Endothelial cell of umbilical vein (primary cell): ENCODE data around the gene VEZT. TPM values are rescaled to one million over a fixed set of nuclear protein-coding genes. Genes with fewer than 3 reads are reported as not detected.

Experiments
- BruUV-seq: library from RNA; stranded (reverse); fragments of 400-500 nt; replicated peaks from 2 replicates; lab custom pipeline; 2021; lab: Mats Ljungman, UMichigan
- CTCF ChIA-PET: fragments of 300-600, 350-600 bp; sonication (Branson Sonifier 250); formaldehyde crosslinking; loops from one replicate; lab custom pipeline; 2021; ENCODE audit warnings: antibody characterized with exemption, inconsistent platforms; lab: Charles Lee
- POLR2A ChIA-PET: fragments of 300-600, 350-600 bp; sonication (Branson Sonifier 250); formaldehyde crosslinking; loops from one replicate; lab custom pipeline; 2021; ENCODE audit warnings: antibody characterized with exemption, inconsistent platforms; lab: Charles Lee
- DNase-seq: peaks from one replicate; pipeline ENCODE4 v3.0.0-alpha.2; 2011; ENCODE audit warnings: low read depth, low spot score
- FAIRE-seq: peaks from 2 replicates; lab custom pipeline; 2011; peaks lifted over from hg19 to GRCh38; lab: Jason Lieb, UNC
- H2AFZ ChIP-seq: 2 replicates; pipeline ENCODE4 v1.6.0; 2012; ENCODE audit warnings: low read depth, low read length, control low read depth, inconsistent platforms
- H3K27ac ChIP-seq: 2 replicates; pipeline ENCODE4 v1.5.1; 2011; ENCODE audit warnings: low read depth, mild to moderate bottlenecking, control low read depth, low read length, moderate library complexity; ENCODE audit not compliant: insufficient read depth
- H3K27me3 ChIP-seq, 2 experiments: 2 replicates each; pipeline versions ENCODE4 v1.6.0 to v1.6.1; 2011; ENCODE audit warnings: low read length in 2 of 2, mixed read lengths in 1 of 2; ENCODE audit not compliant: control insufficient read depth in 2 of 2, insufficient read depth in 2 of 2
- H3K36me3 ChIP-seq, 2 experiments: 2 replicates in 1 of 2; 3 replicates in 1 of 2; pipeline ENCODE4 v1.5.1; 2011; ENCODE audit warnings: low read length in 2 of 2, mild to moderate bottlenecking in 1 of 2, moderate library complexity in 1 of 2; ENCODE audit not compliant: control insufficient read depth in 2 of 2, insufficient read depth in 2 of 2; ENCODE audit errors: extremely low read depth in 1 of 2
- H3K4me1 ChIP-seq: 3 replicates; pipeline ENCODE4 v1.5.1; 2011; ENCODE audit warnings: mild to moderate bottlenecking, low read length; ENCODE audit not compliant: control insufficient read depth, insufficient read depth; ENCODE audit errors: extremely low read depth
- H3K4me2 ChIP-seq: 2 replicates; pipeline ENCODE4 v1.6.1; 2011; ENCODE audit warnings: low read length, control low read depth, mixed read lengths; ENCODE audit not compliant: insufficient read depth
- H3K4me3 ChIP-seq, 3 experiments: fragments of 200-600 bp in 1 of 3; sonication (generic), shearing (Covaris generic) in 1 of 3; replicated peaks in 1 of 3; 2 replicates each; pipeline ENCODE4 v1.5.1; 2011 to 2016; ENCODE audit warnings: control low read depth in 3 of 3, low read length in 3 of 3, mild to moderate bottlenecking in 2 of 3, inconsistent platforms in 1 of 3, low read depth in 1 of 3, moderate library complexity in 1 of 3; ENCODE audit not compliant: insufficient read depth in 1 of 3
- H3K79me2 ChIP-seq: 2 replicates; pipeline ENCODE4 v1.6.0; 2012; ENCODE audit warnings: low read length, inconsistent platforms; ENCODE audit not compliant: control insufficient read depth, insufficient read depth
- H3K9ac ChIP-seq: replicated peaks from 2 replicates; pipeline ENCODE3; 2011; ENCODE audit warnings: low read length, control low read depth; ENCODE audit not compliant: insufficient read depth; ENCODE audit errors: extremely low read depth
- H3K9me1 ChIP-seq: replicated peaks from 3 replicates; pipeline ENCODE4 v1.6.0; 2011; ENCODE audit warnings: mild to moderate bottlenecking, low read length; ENCODE audit not compliant: control insufficient read depth, insufficient read depth; ENCODE audit errors: extremely low read depth
- H3K9me3 ChIP-seq: replicated peaks from 2 replicates; pipeline ENCODE4 v1.5.1; 2012; ENCODE audit warnings: low read length, inconsistent platforms; ENCODE audit not compliant: control insufficient read depth, insufficient read depth
- H4K20me1 ChIP-seq: replicated peaks from 2 replicates; pipeline ENCODE3; 2011; ENCODE audit warnings: mild to moderate bottlenecking, low read length; ENCODE audit not compliant: control insufficient read depth, insufficient read depth; ENCODE audit errors: extremely low read depth
- CTCF ChIP-seq, 2 donors: IDR thresholded peaks; 1 replicate in 1 of 2; 2 replicates in 1 of 2; pipeline ENCODE4 v1.5.1; 2011; ENCODE audit warnings: low read length in 2 of 2, mild to moderate bottlenecking in 2 of 2, moderate library complexity in 2 of 2, control low read depth in 1 of 2, inconsistent platforms in 1 of 2, low read depth in 1 of 2; ENCODE audit not compliant: insufficient read depth in 1 of 2; ENCODE audit errors: extremely low read depth in 1 of 2
- FOS ChIP-seq: IDR thresholded peaks from 2 replicates; pipeline ENCODE4 v1.6.1; 2011; ENCODE audit warnings: mild to moderate bottlenecking, low read length, moderate library complexity, borderline replicate concordance; ENCODE audit not compliant: insufficient read depth
- GATA2 ChIP-seq: IDR thresholded peaks from 2 replicates; pipeline ENCODE4 v1.7.0; 2011; ENCODE audit warnings: low read depth, mild to moderate bottlenecking, moderate library complexity, mixed read lengths, low read length; ENCODE audit not compliant: insufficient read length, insufficient read depth
- MAX ChIP-seq: IDR thresholded peaks from 2 replicates; pipeline ENCODE4 v1.6.1; 2011; ENCODE audit not compliant: insufficient read depth, insufficient read length
- MYC ChIP-seq: IDR thresholded peaks from one replicate; pipeline ENCODE4 v1.6.1; 2011; ENCODE audit warnings: mild to moderate bottlenecking, low read depth, low read length
- POLR2A ChIP-seq: IDR thresholded peaks from 2 replicates; pipeline ENCODE4 v1.6.1; 2012; ENCODE audit warnings: low read depth, mild to moderate bottlenecking, control low read depth, low read length
- POLR2AphosphoS5 ChIP-seq: IDR thresholded peaks from 2 replicates; pipeline ENCODE4 v1.6.1; 2012; ENCODE audit warnings: low read depth, mild to moderate bottlenecking, control low read depth, low read length, moderate library complexity; ENCODE audit not compliant: insufficient read depth
- dilution Hi-C: fragments of 300-500 bp; cut with MboI; formaldehyde crosslinking; loops from one replicate; pipeline ENCODE4 v1.15.0; 2019; ENCODE audit warnings: low sequenced_read_pairs; ENCODE audit not compliant: extremely low pct_ligation_motif_present
- intact Hi-C: fragments of 100-400 bp; cut with micrococcal nuclease; formaldehyde crosslinking; loops from one replicate; pipeline ENCODE4 v1.10.0; 2022
- polyA plus RNA-seq, 4 experiments: library from polyadenylated mRNA; depleted of rRNA in 3 of 4; stranded (reverse) in 3 of 4; unstranded in 1 of 4; fragments of >200 nt; gene quantifications; 2 replicates each; pipeline versions ENCODE4 v1.2.1 to v1.2.3, GENCODE V29; 2011 to 2012; ENCODE audit warnings: missing spikeins in 1 of 4
- total RNA-seq: library from RNA; stranded (reverse); gene quantifications from 2 replicates; pipeline ENCODE4 v1.2.3, GENCODE V29; 2021

Gene VEZT
- total and polyA plus RNA-seq, 2 donors (not counting 3 experiments of a cell fraction or from before 2014, with no cell fraction given), result 57.8 to 91.3 TPM

- intact Hi-C loops (no loop called here), dilution Hi-C loops (no loop called here)
- Histone ChIP-seq H3K9me3 (no peaks in the 10 kb centered on the region), H3K27ac (no peak overlapping the region), H4K20me1 (no peaks in the 10 kb centered on the region), H3K4me1 (no peaks in the 10 kb centered on the region), H3K27me3 (no peaks in the 10 kb centered on the region), H3K9me1 (no peaks in the 10 kb centered on the region), H2AFZ (no peak overlapping the region), H3K9ac (no peak overlapping the region), H3K79me2 (no peaks in the 10 kb centered on the region), H3K4me3 (no peak overlapping the region), H3K4me2 (no peak overlapping the region), H3K36me3 (no peaks in the 10 kb centered on the region)
- DNase-seq, result no peak
- no peak for TF ChIP-seq MYC
- TF ChIP-seq POLR2A, result no peak
- no peak for TF ChIP-seq CTCF (IDR thresholded peaks at IDR 0.05; ENCODE audit: extremely low read depth in 1 of 2, insufficient read depth in 1 of 2, low read depth in 1 of 2, low read length in 2 of 2)
- TF ChIP-seq GATA2, result no peak
- no TSS peak for BruUV-seq
- FAIRE-seq, result no peak
- ChIA-PET CTCF (interaction anchor here (2.0 to 3.9 kb wide), 2 partner anchors 192 to 233 kb away, joined by 6 to 17 read pairs; no protein-coding TSS in a partner anchor), POLR2A (no interaction called here)
These were observed 124.4 kb downstream of the VEZT start for GRCh38 chr12:95342008-95342407.

- intact Hi-C loops, result no loop called here
- no peaks in the 10 kb centered on the region for H3K27me3 ChIP-seq
These were observed 126.0 kb downstream of the VEZT start for GRCh38 chr12:95343461-95344230.

More at GRCh38 chr12:95343461-95344230, 126.0 kb downstream of the VEZT start:
- Histone ChIP-seq H3K9me1 (no peaks in the 10 kb centered on the region), H3K36me3 (no peaks in the 10 kb centered on the region), H3K4me3 (no peak overlapping the region), H3K27ac (no peak overlapping the region), H3K9me3 (no peaks in the 10 kb centered on the region), H3K79me2 (no peaks in the 10 kb centered on the region), H3K9ac (no peak overlapping the region), H3K4me1 (no peaks in the 10 kb centered on the region), H4K20me1 (no peaks in the 10 kb centered on the region), H3K4me2 (no peak overlapping the region), H2AFZ (no peak overlapping the region)
- dilution Hi-C loops, result no loop called here
- CTCF ChIA-PET, result interaction anchor here (1.2 to 3.9 kb wide), 4 partner anchors 8 to 231 kb away, joined by 3 to 17 read pairs (median 4); no protein-coding TSS in a partner anchor
- DNase-seq (no peak), FAIRE-seq (no peak)
- TF ChIP-seq POLR2A (no peak), MYC (no peak), MAX (no peak), FOS (no peak), GATA2 (no peak), POLR2AphosphoS5 (no peak)
- no TSS peak for BruUV-seq
- POLR2A ChIA-PET, result interaction anchor here (0.6 kb wide), 1 partner anchor 469 kb away, joined by 3 read pairs; no protein-coding TSS in a partner anchor
